ENCODE data around the gene DNASE2B.

DNASE2B gene

DNA sequence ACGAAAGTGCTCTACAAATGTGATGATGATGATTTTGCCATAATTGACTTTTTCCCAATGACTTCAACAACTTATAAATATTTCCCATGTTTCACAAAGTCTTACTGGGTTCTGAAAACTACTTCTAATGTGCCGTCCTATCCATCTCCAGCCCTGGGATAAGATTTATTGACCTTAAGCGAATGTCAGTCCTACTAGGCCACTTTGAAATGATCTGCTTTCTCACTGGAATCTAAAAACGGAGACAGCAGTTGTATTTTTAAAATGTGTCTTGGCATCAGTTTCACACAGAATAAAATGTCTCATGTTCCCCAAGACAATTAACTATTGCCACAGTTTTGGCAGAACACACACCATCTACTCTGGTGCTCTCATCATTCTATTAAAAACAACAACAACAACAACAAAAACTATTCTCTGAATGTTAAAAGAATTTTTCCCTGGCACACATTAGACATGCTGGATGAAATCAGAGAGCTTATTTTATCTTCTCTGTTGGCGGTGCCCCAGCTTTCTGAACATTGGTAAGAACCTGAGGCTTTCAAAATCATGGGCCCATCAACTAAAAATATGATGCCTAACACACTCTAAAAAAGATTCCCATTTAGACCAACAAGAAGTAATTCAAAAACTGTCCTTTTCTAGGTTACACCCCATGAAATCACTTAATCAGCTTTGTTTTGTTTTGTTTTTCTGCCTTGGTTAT lies 23.1 kb upstream of the DNASE2B start:
- peak; percentile 21 for DNase-seq

DNA sequence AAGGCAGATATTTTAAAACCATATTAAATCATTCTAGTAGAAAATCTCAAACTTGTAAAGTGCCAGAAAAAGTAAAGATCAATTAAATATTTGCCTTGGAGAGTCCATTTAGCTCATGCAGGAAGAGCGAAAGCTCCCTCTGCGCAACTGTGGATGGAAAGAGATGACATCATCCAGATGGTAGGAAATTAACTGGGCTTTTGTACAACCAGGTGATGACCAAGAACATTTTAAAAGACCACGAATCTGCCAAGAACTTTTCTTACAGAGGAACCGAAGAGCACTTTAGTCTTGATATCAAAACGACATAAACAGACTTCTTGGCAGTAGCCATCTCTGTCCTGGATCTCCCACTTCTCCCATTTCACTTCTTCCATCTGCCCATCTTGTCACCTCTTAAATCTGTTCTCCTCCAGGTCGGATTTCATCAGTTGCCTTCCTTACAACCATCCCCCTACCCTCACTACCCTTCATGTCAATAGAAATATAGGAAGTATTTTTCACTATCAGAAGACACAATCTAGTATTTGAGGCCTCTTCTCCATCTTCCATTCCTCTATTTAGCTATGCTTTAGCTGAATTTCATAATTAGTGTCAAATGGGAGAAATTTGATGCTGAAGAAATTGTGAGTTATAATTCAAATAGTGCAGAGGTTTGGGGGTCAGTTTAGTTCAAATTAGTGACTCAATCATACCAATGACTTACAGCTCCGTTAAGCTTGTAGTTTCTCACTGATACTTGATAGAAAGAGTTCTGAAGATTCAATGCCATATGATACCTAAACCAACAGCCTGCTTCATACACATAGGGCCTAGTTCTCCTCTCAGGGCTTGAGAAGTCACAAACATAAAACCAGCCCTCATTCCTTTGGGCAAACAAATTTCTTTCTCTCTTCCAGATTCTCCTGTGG lies 22.0 kb upstream of the DNASE2B start:
- peak; percentile 22 for DNase-seq

DNA sequence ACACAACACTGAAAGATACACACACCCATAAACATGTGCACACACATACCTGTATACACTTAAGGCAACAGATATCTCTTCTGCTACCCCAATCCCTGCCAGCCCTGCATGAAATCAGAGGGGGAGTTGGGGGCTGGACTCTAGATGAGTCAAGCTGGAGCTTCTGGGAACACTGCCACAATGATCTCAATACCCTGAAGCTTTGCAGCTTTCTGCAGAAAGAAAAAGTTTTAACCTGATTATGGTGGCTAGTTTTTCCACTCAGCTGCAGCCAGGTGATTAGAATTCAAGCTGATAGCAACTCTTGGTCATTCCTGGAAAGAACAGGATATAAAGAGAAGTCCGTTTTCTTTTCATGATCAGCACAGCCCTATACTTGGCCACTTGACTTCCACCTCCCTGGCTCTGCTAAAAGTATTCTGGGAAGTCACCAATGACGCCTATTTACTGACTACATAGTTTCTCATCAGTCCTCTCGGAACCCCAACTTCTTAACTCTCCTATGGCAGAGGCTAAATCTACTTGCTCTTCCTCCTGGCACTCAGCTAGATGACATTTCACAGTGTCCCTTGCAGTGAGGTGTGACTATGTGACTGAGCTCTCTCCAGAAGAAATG lies 20.7 kb upstream of the DNASE2B start:
- peak; percentile 79 for DNase-seq

DNA sequence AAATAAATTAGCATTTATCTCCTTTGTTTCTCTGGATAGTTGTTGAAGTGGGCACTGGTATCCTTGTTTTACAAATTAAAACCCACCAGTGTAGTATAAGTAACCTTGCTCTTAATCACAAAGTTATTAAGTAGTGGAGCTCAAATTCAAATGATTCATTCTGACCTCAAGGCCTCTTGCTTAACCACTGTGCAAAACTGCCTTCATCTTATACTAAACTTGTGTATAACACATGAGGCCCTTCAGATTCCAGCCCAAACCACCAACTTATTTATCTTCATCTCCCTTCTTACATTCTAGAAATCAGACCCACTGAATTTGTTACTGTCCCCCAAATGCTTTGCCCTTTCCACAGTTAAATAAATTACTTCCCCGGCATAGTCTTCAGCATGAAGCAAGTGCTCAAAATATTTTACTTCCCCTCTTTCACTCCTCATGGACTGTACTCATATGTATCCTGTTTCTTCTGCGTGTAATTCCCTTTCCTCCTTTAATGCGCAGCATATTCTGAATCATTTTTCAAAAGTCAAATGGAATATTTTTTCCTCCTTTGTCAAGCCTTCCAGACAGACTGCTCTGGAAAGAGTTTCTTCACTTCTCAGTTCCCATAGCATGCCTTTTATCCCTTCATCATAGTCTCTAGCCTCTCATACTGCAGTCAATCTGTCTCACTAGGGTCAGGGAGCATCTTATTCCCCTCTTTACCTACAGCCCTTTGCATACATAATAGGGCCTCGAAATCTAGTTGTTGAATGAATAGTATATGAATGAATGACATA lies 19.0 kb upstream of the DNASE2B start:
- no peak for DNase-seq

DNA sequence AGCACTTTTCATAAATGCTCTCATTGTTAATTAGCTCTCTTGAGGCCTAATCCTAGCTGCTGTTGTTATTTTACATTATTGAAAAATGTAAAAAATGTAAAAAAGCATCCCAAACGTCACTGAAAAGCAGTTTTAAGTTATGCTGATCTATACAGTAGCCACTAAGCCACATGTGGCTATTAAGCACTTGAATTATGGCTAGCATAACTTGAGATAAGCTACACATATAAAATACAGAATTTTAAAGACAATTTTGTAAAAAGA lies 18.4 kb upstream of the DNASE2B start:
- DNase-seq: no peak

DNA sequence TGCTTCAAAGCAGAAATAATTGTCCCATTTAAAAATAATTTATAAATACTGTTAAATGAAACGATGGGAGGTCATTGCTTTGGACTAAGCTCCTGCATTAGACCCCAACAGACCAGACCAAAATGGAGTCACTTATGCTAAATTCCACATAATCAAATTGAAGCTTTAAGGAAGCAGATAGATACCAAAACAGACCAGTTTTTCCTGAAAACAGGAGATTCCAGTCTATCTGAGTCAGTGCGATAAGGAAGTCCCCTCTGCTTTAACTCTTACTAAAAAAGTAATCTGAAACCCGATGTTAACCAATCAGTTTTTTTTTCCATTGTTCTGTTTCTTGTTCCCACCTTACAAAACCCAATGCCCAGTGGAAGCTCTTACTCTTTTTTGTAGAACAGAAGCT lies 16.2 kb upstream of the DNASE2B start:
- no peak for DNase-seq

DNA sequence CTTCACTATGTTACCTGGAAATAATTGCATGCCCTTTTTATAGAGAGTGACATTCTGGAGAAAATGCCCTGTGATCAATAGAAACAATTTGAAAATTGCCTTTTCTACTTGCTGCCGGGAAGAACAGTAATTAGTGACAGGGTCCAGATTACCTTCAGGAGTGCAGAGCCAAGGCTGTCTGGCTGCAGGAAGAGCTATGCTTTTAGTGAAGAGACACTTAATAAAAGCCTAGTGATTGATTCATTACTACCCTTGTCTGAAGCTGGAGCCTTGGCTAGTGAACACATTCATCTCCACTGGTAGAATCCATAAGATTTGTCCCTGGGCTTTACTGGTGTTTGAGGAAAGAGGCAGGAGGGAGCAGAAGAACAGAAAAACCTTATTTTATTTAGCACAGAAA lies 12.9 kb upstream of the DNASE2B start:
- DNase-seq: no peak

DNA sequence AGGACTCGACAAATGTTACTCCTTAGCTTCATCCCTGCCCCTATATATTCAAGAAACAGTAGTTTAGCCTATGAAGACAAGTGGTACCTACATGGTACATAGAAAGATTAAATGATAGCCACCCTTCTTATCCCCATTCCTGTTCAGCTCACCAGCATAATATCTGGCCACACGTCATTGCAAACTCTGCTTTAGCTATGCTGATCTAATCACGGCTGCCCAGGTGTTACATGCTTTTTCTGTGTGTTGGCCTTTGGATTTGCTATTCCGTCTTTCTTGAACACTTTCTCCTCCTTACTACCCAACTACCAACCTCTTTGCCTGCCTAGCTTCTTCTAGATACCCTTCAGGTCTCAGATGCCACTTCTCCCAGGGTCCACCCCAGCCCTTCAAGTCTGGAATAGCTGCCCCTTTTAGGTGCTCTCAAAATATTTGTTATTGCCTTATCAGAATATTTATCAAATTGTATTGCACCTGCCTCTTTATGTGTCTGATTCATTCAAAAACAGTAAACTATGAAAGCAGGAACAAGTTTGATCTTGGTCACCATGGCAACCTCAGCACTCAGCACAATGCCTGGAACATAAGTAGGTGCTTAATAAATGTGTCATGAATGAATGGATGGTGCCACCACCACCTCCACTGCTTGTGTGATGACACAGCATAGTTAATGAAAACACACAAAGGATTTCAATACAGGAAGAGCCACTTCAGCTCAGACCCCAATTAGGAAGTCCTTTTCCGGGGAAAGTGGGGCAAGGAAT lies 11.4 kb upstream of the DNASE2B start:
- no peak for DNase-seq

DNA sequence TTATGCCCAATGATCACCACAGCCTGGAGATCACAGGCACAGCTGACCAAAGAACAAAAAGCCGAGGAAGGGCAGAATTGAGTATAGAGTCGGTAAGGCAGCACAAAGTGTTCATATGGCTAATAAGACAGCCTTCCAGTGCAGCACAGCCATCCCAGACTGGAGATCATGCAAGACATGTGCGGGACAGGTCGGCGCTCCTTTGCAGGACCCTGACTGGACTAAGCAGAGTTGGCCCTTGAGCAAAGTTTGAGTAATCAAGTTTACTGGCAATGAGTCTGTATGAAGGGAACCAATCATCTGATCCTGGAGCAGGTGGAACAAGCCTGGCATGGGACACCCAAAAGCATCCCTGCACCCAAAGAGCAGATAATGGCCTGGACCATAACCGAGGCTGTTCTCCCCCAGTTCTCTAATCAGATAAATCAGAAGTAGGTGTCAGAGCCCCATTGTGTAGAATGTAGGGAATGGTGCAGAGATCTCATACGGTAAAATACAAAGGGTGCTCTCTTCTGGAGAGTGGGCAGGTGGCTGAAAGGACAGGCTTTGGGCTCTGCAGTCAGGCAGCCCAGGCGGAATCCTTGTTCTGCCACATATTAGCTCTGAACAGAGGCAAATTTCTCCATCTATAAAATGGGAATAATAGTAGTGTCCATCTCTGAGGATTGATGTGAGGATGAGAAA lies 10.7 kb upstream of the DNASE2B start:
- no peak for DNase-seq

DNA sequence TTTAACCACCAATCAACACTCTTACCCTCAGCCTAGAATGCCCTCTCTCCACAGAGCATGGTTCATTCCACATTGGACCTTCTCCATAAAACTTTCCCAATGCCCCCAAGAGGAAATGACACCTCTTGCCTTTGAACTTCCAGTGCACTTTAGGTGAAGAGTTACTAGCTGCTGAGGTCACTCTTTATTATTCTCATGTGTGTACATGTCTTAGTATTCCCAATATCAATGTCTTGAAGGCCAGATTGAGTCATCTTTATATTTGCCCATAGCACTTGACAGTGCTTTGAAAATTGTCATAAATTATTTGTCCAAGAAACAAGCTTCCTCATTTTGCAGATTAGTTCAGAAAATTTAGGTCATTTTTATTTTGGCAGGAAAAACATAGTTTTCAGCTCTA lies 8.1 kb upstream of the DNASE2B start:
- DNase-seq: no peak

DNA sequence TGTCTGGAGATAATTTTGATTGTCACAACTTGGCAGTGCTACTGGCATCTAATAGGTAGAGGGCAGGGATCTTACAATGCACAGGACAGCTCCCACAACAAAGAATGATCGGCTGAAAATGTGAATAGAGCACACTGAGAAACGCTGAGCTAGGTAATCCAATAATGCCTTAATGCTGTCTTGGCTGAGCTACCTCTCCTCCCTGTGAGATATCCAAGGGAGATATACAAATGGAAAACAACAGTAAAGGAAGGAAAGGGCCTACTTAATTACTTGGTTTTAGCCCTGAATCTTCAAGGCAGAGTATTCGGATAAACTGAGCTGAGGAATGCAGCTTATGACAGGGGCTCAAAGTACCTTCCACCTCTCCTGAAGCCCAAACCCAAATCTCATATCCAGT lies 2.9 kb downstream of the DNASE2B start:
- DNase-seq: no peak

DNA sequence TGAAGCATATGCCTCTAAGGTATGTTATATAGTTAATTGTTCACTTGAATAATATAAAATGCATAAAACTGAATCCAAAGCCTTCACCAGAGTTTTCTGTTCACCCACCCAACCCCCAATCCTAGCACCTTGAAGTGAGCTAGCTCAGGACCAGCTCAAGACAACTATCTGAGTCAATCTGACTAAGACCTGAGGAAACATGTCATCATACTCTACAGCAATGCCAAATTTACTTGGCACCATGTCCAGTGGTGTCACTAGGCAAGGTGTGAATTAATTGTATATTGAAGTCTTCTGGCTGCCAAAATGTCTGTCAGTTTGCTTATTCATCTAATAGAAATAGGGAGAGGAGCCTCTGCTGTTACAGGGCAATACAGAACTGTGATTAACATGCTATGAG lies 3.8 kb downstream of the DNASE2B start:
- DNase-seq: no peak

DNA sequence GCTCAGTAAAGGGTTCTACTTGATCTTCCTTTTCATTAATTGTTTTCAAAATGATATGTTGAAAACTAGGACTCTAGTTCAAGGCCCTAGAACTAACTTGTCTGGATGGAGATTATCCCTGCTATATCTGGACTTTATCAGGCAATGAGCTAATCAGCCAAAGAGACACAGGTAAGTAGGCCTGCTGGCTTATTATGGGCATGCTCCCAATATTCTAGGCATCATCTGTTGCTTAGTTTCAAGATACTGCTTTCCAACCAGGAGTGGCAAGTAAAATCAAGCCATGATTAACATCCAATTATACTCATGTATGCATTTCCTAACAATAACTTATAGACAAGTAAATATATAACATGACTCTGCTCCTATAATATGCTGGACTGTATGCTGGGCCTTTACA lies 4.2 kb downstream of the DNASE2B start:
- DNase-seq: no peak

DNA sequence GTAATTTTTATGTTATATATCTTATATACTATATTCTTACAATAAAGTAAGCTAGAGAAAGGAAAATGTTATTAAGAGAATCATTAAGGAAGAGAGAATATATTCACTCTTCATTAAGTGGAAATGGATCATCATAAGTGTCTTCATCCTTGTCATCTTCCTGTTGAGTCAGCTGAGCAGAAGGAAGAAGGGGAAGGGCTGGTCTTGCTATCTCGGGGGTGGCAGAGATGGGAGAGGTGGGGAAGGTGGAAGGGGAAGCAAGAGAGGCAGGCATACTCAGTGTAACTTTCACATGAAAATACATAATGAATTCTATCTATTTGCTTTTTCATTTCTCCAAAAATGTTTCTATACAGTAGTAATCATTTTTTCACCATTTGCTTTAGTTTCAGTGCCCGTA lies 5.1 kb downstream of the DNASE2B start:
- no peak for DNase-seq

DNA sequence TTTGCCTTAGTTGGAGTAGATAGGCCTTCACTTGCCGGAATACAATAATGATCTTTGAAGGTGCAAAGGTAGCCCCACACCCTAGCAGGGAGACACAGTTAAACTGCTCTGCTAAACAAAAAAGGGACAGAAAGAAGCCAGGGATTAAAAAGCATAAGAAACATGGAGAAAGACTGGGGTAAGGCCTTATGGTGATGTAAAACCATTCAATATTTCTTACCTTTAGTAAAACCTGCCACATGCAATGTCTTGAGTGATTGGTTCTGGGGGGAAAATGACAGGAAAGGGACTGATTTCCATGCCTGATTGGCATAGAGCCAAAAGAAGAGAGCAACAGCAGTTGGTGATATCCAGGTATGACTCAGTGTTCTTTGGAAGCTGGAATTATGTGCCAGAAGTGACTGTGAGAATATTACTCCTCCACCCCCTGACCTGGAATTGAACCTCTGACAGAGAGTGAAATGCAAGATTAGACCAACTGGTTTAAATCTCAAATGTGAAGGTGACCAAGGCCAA lies 8.1 kb downstream of the DNASE2B start:
- DNase-seq: no peak

DNA sequence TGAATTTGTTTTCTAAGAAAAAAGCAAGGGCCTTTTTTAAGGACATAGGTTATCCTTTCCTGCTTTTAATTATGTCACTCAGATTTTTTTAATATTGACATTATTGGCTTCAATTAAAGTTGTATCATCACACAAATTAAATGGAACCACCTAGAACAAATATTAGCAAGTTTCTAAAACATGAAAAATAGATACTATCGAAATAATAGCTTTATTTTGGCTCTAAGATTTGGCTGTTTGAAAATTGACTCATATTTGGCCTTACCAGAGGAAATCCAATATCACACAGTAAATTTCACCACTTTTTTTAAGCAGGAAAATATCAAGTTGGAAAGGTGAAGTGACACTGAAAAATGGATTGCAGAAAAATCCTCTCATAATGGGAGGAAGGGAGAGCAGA lies 9.2 kb downstream of the DNASE2B start:
- no peak for DNase-seq

DNA sequence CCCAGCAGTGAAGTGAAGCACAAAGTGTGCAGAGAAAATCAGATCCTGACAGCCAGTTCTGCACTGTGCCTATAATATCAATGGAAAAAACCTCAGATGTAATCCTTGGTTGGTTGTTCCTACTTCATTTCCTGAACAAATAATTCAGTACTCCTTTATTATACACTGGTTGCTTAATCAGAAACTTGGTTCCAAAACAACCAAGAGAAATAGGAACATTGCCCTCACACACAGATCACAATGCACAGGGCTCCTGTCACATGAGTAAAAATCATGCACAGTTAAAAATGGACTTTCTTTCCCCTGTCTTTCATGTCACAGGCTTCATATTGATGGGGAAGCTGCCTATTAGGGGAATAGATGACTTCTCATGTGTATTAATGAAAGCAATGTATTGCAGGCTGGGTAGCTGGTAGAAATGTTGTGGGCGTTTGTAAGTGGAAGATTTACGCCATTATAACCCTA lies 9.7 kb downstream of the DNASE2B start:
- DNase-seq: no peak

DNA sequence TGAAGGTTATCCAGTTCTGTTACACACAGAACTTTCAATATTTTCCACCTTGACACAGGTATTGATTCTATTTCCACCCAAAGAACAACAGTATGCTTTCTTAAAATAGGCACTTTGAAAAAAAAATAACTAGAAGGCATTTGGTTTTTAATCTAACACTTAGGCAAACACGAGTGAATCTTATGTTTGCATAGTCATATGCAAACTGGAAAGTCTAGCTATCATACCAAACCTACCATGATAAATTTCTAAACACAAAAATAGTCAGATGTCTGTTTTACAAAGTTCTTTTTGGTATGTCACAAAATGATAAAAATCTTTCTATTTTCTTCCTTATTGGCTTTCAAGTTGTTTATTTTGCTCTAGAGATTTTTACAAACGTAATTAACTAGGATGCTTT lies 11.6 kb downstream of the DNASE2B start:
- no peak for DNase-seq

DNA sequence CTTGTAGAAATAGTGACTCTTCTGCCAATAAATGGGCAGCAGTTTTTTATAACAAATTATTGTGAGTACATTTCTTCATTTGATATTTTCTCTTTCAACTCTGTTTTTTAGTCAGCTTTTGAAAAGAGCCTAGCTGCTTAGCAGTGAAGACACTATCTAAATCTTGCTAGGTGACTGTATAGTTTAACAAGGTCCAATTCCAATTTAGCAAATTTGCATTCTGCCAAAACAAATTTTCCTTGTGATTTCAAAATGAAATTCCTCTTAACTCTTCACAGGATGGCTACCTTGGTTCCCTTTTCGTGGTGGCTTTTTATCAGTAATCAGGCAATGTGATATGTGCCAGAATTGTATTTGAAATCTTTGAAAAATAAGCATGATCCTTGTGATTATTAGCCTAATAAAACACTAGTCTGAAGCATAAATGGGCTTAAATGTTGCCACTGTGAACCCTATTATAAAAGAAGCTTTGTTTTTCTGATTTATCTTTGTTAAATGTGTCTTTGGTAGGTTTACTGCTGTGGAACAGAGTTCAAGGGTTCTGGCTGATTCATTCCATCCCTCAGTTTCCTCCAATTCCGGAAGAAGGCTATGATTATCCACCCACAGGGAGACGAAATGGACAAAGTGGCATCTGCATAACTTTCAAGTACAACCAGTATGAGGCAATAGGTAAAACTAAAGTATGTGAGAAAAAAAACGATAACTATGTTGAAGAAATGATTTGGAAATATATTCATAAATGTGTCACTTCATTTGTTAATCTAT lies 12.2 kb downstream of the DNASE2B start:
- DNase-seq: no peak

DNA sequence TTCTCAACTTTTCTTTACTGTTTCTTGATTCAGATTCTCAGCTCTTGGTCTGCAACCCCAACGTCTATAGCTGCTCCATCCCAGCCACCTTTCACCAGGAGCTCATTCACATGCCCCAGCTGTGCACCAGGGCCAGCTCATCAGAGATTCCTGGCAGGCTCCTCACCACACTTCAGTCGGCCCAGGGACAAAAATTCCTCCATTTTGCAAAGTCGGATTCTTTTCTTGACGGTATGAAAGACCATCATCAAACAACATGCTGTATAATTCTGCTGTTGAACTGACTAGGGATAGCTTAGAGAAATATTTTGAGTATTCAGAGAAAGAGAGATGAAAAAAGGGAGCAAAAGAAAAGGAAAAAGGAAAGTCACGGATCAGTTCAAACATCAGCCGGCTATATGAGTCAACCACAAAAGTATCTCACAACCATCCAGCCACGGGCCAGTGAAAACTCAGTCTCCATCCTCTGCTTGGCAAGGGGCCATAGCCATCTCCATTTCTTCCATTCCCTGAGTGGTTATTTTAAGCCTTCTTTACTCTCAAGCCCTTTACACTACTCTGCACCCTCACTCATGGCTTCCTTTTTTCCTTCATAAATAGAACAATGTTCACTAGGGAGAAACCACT lies 14.1 kb downstream of the DNASE2B start:
- no peak for DNase-seq

Data from femur (tissue), 1 donor.